Muscle of back (tissue), 11 donors: ENCODE data around the gene SOS1. TPM values are rescaled to one million over a fixed set of nuclear protein-coding genes. Genes with fewer than 3 reads are reported as not detected.
"Not testable (repeated sequence)": the region's sequence is repeated elsewhere in the genome, so short reads cannot be mapped to it uniquely, and the experiment has no call there.

Source experiments
- DNase-seq, 3 donors: peaks; one replicate each; pipeline versions ENCODE4 v3.0.0 to v3.0.0-alpha.2; 2013
- polyA plus RNA-seq, 10 donors: library from polyadenylated mRNA; unstranded; fragments of 120-200 nt; gene quantifications; one replicate each; pipeline ENCODE4 v1.2.1, GENCODE V29; 2013; ENCODE audit not compliant: insufficient read length in 10 of 10

The SOS1 gene
- polyA plus RNA-seq, 10 donors = 23.3 to 44.2 (median 30.3) TPM

DNA sequence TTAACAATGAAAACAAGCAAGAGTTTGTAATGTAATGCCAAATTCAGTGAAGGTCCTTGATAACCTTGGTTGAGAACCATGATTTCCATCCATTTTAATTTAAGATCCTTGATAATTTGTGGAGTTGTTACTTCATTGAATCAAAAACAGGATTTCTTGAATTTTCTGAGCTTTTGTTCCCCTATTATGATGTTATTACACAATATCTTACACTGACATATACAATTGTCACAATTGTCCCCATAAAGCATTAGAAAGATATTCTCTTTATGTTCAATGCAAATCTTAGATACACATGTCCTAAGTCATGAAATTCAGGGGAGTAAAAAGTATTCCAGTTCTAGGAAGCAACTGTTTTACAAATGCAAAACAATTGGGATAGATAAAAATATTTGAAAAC lies 147.6 kb downstream of the SOS1 start:
- DNase-seq = no peak

- no peak for DNase-seq
These were observed 149.5 kb downstream of the SOS1 start for GRCh38 chr2:38971377-38971776.

DNA sequence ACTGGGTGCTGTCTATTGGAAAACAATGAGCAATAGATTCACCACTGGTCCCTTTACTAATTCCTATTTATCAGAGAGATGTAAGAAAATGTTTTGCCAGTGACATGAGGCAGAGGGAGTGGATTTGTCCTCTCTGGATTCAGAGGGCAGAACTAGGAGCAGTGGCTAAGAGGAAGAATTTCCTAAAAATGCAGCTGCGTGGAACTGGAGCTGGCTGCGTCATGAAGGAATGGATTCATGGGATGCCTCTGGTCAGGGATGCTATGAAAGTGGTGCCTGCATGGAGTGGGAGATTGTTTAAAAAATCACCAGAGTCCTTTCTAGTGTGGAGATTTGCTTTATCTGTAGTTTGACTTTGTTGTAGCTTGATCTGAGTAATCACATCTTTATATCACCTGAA lies 152.8 kb downstream of the SOS1 start:
- DNase-seq = no peak

GRCh38 chr2:38966678-38967077 lies 154.2 kb downstream of the SOS1 start:
- DNase-seq = peak in 1 of 3 donors; percentile 2

DNA sequence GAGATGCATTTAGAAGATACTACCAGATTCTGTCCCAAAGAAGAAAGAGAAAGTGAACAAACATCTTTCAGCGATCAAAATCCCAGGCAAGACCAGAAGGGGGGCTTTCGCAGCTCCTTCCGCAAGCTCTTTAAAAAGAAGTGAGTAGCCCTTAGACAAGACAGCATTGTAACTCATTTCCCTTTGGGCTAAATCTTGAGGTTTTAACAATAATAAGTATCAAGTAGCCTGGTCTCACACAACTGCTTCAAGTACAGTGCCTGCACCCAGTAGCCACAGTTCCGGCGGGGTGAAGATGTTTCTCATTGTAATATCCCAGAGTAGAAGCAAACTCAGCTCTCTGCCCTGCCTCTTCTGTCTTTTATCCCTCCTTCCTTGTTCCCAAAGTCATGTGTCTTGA lies 154.8 kb downstream of the SOS1 start:
- DNase-seq = no peak

GRCh38 chr2:38960609-38961320 lies 160.1 kb downstream of the SOS1 start:
- no peak for DNase-seq

GRCh38 chr2:38959938-38960608 lies 160.8 kb downstream of the SOS1 start:
- peak; percentile 86 to 96 (median 90) for DNase-seq

DNA sequence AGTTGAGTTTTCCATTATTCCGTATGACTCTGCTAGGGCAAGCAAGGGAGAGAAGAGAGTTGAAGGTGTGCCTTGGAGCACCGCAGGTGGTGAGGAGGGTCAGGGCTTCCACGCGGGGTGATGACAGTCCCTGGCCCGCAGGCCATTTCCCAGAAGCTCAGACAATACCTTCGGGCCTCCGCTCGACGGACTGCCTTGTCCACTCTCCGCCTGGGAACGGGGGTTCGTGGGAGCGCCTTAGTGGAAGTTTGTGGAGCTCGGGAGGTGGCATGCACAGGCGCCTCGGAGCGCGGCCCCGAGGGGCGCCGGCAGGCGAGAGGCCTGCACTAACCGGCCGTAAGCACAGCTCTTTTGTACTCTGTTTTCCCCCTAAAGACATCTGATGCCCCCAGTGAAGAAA lies 161.4 kb downstream of the SOS1 start:
- no peak for DNase-seq

DNA sequence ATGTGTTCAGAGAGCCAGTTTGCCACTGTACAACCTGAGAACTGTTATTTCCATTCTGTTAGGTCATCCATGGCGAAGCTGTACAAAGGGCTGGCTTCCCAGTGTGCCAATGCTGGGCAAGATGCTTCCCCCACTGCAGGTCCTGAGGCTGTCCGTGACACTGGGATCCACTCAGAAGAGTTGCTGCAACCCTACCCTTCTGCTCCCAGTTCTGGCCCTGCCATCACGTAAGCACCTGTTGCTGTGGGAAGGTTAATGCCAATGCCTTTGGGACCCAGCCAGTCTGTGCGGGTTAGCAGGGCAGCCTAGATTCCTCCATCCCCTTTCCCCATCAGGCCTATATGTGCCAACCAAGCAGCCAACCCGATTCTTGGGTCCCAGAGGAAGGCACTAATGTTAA lies 162.9 kb downstream of the SOS1 start:
- DNase-seq = no peak

GRCh38 chr2:38951766-38952165 lies 169.1 kb downstream of the SOS1 start:
- no peak for DNase-seq

DNA sequence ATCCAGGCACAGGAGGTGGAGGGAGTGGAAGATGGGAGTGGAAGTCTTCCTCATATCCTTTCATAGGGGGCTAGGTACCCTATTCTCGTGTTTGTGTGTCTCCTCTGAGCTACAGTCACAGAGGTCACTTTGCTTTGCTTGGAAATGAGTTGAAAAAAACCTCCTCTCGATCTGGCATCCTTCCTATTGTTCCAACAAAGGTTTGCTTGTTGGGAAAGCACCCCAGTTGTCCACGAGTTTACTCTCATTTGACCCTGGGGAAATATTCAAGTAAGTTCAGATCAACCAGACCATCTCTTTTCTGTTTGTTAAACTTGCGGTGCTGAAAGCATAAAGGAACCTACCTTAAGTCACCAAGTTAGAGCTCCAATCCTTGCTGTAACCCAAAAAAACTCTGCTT lies 171.9 kb downstream of the SOS1 start:
- DNase-seq = no peak

DNA sequence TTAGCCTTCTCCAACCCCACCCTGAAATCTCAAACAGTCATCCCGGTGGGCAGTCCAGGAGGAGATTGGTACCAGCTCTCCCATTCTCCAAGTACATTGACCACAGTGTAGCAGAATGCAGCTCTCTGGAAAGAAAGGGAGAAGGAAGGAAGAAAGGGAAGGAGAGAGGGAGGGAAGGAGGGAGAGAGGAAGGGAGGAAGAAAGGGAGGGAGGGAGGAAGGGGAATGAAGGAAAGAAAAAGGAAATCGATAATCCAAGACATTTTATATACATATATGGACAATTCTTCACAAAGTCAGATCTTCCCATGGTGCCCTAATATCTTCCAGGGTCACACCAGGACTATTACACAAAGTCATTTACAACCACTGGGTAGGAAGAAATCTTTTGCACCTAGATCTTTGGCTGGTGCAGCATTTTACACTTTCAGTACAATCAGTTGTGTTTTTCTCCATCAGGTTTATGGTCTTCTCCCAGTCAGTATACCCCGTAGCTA lies 172.4 kb downstream of the SOS1 start:
- no peak for DNase-seq

- DNase-seq = peak; percentile 28 to 63 (median 49)
These were observed 173.3 kb downstream of the SOS1 start for GRCh38 chr2:38947241-38948239.

DNA sequence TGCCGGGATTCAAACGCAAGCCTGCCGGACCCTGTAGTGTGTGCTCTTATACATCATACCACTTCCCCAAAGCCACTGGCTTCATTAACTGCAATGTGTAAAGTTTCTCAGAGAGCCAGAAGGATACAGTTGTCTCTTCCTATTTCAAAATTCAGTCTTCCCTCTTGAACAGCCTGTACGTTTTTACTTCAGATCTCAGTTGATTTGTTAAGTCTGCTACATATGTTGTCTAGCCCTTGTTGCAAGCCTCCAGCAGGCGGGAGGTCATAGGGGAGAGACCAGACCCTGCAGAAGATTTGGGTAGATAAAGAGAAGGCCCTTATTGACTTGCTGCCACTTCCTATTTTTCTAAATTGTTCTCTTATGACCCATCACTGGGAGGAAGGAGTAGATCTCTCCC lies 174.9 kb downstream of the SOS1 start:
- DNase-seq = peak in 1 of 3 donors; percentile 24

- DNase-seq = peak in 1 of 3 donors; percentile 48
These were observed 175.5 kb downstream of the SOS1 start for GRCh38 chr2:38945372-38945771.

- no peak for DNase-seq
These were observed 177.1 kb downstream of the SOS1 start for GRCh38 chr2:38943784-38944183.

GRCh38 chr2:38940746-38941145 lies 180.1 kb downstream of the SOS1 start:
- DNase-seq = no peak

DNA sequence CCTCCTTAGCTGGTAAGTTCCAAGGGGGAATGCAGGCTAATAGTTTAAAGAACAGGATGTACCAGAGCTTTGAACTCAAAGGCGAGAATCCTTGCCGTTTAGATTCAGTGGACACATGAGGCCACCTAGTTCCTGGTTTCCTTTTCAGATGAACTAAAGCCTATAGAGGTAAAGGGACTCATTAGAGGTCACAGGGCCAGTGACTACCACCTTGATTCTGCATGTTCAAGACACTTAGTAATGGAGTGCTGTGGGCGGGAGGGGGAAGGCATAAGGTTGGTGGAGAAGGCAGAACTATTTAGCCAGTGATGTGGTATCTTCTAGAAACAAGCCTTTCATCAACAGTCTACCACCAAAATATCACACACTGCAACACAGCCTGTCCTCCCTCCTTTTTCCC lies 183.3 kb downstream of the SOS1 start:
- no peak for DNase-seq

DNA sequence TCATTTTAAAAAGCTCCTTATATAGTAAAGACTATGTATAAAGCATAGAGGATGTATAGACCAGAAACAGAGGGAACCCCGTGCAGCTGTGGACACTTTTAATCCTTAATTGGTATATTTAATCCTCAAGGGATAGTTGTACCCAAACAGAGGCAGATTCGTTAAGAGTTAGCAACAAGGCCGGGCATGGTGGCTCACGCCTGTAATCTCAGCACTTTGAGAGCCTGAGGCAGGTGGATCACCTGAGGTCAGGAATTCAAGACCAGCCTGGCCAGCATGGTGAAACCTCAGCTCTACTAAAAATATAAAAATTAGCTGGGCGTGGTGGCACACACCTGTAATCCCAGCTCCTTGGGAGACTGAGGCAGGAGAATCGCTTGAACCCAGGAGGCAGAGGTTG lies 184.3 kb downstream of the SOS1 start:
- DNase-seq = not testable (repeated sequence)

DNA sequence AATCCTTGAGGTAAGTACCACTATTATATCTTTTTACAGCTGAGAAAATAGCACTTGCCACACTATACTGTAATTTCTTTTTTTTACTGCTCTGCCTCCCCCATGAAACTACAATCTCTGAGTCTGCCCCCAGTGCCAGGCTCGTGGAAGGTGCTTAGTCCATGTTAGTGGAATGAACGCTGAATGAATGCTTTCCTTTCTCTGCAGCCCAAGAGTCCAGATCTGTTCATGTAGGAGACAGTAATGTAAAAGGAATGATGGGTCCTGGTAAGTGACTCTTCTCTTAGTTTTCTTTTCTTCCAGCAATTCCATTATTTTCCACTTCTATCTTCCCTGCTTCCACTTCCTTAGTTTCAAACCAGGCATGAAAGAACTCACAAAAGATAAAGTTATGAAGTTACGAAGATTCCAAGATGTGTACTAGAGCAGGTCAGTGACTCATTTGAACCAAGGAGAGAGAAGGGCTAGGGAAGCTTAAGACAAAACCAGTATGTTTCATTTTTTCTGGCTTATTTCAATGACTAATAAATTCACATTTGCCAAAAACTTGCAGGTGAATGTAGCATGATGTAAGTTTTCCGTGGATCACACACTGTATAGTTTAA lies 185.2 kb downstream of the SOS1 start:
- peak in 1 of 3 donors; percentile 11 for DNase-seq

DNA sequence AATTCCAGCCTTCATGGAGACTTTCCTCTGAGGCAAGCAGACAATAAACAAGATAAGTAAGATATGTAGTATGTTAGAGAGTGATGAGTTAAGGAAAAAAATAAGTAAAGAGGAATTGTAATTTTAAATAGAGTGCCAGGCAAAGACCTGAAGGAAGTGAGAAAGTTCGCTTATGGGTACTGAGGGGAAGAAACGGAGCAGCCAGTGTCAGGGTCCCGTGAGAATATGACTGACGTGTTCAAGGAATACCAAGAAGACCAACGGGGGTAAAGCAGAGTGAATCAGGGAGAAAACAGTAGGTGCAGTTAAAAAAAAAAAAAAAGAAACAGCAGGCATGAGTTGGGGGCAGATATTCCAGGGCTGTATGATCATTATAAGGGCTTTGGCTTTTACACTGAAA lies 186.1 kb downstream of the SOS1 start:
- DNase-seq = no peak

DNA sequence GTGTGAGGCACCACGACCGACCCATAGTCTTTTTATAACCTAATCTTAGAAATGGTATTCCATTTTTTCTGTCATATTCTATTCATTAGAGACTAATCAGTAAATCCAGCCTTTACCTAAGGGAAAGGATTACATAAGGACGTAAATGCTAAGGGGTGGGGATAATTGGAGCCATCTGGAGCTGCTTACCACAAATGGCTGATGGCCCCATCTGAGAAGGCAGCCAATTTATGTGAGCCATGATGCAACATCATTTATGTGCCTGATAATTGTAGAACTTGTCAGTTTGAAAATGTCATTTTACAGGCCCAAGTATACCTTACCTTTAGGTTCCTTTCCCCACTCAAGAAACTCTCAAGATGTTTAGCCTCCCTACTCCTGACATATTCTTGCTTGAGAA lies 187.2 kb downstream of the SOS1 start:
- DNase-seq = peak in 1 of 3 donors; percentile 47
